TTC549 (cell line): Measurements from ENCODE around the gene MIA3.
"Not testable (repeated sequence)": the region's sequence is repeated elsewhere in the genome, so short reads cannot be mapped to it uniquely, and the experiment has no call there.

Experiments
- FAIRE-seq: peaks from 2 replicates; lab custom pipeline; 2012; peaks lifted over from hg19 to GRCh38; lab: Jason Lieb, UNC

The MIA3 gene

DNA sequence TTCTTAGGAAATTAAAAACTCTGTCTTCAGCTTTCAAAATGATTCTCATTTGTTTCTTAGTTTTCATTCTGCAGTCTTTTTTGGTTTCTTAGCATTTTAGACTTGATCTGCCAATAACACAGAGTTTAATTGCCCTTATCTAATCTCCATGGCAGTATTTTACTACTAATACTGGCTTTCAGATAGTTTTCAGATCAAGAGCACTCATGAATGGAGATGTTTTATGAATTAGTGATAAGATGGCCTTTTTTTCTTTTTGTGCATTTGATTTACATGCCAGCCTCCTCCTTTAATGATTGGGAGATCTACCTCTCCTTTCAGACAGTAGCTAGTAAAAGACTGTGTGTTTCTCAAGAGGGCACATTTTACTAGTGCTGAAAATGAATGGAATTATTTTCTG is 5.6 kb downstream of the MIA3 start:
- FAIRE-seq, result no peak

GRCh38 chr1:222624214-222624613 is 6.3 kb downstream of the MIA3 start:
- peak; percentile 29 for FAIRE-seq

DNA sequence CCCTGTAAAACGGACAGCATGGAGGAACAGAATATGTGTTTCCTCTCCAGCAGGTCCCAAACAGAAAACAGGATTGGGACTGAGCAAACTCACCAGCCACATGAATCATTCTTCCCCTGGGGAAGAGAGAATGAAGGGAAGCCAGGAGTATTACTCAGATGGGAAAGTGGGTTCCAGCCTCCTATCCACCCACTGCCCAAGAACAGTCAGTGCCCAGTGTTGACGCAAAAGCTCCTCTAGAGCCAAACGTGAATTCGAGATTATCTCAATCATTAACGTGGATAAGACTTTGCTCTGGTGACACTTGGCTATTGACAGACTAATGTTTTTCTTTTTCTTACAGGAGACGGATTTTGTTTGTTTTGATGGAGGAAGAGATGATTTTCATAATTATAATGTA is 9.3 kb downstream of the MIA3 start:
- no peak for FAIRE-seq

DNA sequence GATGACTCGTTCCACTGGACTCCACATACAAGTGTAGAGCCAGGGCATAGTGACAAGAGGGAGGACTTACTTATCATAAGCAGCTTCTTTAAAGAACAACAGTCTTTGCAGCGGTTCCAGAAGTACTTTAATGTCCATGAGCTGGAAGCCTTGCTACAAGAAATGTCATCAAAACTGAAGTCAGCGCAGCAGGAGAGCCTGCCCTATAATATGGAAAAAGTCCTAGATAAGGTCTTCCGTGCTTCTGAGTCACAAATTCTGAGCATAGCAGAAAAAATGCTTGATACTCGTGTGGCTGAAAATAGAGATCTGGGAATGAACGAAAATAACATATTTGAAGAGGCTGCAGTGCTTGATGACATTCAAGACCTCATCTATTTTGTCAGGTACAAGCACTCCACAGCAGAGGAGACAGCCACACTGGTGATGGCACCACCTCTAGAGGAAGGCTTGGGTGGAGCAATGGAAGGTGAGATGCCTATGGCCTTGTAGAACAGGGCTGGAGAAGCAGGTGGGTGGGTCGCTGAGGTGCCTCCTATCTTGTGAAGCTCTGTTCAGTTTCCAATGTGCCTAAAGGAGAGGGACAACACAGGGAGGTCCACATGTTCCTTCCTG is 12.1 kb downstream of the MIA3 start:
- FAIRE-seq, result no peak

DNA sequence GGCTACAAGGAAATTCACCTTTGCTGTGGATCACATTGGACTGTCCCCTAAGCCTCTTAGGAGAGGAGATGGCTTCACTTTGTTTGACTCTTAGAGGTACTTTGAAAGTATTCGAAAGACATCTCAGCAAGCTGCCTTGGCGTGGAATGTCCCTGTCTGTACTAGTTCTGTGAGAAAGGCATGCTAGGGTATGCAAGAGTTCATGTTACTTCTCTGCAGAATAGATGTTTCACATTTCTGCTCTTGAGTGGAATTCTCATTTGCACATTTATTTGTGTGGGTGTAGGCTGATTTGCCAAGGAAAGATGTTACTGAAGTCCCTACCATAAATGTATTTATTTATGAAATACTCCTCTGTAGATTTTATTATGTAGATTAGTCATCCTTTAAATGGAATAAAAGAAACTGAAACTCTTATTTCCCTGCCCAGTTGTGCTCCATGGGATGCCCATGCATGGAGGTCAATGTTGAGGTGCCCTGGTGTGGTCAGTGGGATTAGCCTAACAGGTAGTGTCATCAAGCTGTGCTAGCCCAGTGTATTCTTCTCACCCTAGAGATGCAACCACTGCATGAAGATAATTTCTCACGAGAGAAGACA is 13.8 kb downstream of the MIA3 start:
- FAIRE-seq, result no peak

GRCh38 chr1:222632749-222633148 is 14.9 kb downstream of the MIA3 start:
- no peak for FAIRE-seq

DNA sequence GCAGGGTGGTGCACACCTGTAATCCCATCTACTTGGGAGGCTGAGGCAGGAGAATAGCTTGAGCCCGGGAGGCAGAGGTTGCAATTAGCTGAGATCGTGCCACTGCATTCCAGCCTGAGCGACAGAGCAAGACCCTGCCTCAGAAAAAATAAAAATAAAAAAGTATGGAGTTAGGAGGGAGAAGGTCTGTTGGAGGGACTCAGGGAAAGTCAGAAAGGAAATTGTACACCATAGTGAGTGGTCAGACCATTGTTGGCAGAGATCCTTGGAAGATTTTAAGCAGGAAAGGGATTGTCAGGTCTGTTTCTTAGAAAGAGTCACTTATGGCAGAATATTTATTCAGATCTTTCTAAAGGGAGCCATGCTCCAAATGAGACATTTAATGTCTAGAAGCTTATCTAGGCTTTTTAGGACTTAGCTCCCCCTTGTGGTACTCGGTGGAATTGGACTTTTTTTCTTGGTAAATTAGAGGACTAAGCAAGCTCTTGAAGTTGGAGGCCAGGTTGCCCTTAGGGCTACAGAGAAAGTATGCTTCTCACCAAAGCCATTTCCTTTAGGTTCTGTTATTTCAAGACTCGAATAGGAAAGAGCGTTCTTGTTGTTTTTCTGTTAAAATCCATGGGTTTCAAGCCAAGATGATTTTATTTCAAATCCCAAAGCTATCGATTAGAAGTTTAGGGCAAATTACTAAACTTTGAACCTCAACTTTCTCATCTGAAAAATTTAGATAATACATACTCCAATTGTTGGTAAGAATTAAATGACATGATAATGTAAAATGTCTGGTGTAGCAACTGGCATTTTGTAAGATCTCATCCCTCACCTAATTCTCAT is 16.5 kb downstream of the MIA3 start:
- peak; percentile 98 for FAIRE-seq

GRCh38 chr1:222641269-222641948 is 23.5 kb downstream of the MIA3 start:
- FAIRE-seq, result peak; percentile 7

GRCh38 chr1:222642468-222642867 is 24.6 kb downstream of the MIA3 start:
- FAIRE-seq, result no peak

DNA sequence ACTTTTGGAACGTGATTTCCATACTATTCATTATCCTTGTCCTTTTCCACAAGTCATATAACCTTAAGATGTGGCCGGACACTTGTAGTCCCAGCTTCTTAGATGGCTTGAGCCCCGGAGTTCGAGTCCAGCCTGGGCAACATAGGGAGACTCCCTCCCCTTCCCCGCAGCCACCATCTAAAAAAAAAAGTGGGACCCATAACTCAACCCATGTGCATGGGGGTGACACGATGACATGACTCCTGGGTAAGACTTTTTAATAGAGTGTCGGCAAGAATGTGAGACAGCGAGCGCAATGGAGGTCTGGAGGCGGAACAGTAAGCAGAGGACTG is 25.7 kb downstream of the MIA3 start:
- peak; percentile 47 for FAIRE-seq

DNA sequence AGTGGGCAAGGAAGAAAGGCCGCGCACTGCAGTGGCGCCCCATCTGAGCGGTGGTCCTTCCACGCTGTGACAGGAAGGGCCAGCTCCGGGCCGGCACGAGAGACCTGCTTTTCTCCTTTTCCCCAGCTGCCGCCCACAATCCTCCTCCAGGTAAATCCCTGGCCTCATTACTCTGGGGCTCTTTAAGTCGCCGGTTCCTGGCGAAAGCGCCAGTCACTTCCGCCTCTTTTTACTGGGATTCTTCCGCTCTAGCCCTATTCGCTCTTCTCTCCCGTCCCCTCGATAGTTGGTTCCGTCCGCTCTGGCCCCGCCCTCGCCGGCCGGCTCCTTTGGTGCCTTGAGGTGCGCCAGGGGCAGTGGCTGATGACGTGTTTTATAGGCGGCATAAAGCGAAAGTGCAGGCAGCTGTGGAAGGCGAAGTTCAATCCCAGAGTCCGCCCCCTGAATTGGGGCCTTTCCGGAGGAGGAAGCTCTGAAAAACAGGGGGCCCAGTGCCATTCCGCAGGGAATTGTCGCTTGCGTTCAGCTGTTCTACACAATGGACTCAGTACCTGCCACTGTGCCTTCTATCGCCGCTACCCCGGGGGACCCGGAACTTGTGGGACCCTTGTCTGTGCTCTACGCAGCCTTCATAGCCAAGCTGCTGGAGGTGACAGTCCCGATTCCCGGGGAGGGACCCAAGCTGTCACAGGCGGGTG is 26.2 kb downstream of the MIA3 start:
- FAIRE-seq, result peak; percentile 99

- no peak for FAIRE-seq
Observed at GRCh38 chr1:222644636-222644980, 26.7 kb downstream of the MIA3 start.

- no peak for FAIRE-seq
Observed at GRCh38 chr1:222652676-222653075, 34.8 kb downstream of the MIA3 start.

DNA sequence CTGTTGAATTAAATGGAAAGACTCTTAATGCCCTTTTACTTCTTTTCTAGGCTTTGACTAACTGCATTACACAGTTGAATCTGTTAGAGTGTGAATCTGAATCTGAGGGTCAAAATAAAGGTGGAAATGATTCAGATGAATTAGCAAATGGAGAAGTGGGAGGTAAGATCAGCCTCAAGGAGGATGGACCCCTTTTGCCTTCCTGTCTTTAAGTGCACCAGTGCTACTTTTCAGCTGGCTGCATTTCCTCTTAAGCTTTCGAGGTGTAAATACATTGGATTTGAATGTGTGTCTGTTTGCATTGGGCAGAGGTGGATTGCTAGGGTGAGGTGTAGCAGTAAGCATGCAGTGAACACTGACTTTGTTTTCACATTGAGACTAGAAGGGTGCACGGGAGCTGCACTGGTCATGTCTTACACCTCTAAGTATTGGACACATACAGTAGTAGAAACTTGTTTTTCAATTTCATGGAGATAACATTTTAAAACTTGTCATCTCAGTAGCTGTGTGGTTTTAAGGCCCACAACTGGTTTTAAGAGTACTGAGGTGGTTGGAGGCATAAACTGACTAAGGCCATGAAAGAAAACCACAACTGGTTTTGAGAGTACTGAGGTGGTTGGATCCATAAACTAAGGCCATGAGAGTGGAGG is 35.4 kb downstream of the MIA3 start:
- no peak for FAIRE-seq

DNA sequence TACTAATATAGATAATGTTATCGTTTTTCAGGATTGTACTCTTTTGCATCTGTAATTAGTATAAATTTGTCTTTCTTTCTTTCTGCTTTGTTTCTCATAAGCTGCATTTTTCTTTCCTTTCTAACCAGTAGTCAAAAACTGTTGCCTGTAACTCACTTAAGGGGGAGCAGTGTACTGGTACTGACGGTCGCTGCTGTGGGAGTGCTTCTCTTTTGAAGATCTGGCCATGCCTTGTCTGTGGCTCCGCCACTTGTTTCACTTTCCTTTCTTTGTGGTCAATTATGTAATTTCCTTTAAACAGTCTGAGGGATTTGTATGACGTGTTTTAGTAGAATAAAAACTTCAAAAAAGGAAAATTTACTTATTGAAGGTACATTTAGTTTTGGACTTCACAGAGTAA is 37.0 kb downstream of the MIA3 start:
- FAIRE-seq, result no peak

DNA sequence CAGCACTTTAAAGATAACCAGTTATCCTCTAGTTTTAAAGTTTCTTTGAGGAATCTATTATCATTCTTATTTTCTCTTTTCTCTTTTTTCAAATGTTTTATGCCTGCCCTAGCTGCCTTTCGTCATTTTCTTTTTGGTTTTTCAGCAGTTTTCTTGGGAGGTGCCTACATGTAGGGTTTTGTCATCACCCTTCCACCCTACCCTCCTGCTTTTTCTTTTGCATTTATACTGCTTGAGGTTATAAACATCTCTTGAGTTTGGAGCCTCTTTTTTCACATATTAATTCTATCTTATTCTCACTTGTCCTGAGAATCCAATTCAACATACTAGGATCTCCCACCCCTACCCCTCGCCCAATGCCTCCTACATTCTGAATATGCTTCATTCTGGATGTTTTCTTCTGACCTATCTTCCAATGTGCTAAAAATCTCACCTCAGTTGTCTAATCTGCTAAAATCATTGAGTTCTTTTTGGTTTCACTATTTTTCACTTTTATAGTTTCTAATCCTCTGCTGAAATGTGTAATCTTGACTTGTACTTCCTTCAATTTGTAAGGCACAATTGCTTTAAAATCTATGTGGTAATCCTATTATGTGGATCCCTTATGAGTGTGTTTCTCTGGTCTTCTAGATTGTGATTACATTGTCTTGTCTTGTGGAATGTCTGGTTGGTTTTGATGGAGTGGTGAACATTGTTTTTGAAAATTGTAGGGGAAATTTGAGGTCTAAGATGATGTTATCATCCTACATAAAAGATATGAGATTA is 38.7 kb downstream of the MIA3 start:
- FAIRE-seq, result peak; percentile 7

DNA sequence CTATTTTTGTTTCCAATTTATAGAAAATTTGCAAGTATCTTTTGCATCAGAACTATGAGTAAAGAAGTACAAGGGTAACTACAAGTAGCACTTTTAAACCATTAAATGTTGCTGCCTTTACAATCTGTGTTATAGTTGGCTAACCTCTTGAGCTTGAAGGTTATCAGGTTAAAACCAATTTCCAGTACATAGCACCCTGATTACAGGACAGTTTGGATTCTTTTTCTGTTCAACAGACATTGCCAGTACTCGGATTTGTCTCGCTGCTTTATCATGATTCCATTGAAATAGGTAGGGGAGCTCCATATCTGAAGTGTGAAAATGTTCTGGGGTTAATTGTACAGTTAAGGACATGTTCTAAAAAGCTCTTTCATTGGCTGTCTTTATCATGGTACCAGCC is 40.0 kb downstream of the MIA3 start:
- no peak for FAIRE-seq

- no peak for FAIRE-seq
Observed at GRCh38 chr1:222663431-222663934, 45.6 kb downstream of the MIA3 start.

- no peak for FAIRE-seq
Observed at GRCh38 chr1:222665964-222666363, 48.1 kb downstream of the MIA3 start.

GRCh38 chr1:222668184-222668583 is 50.3 kb downstream of the MIA3 start:
- not testable (repeated sequence) for FAIRE-seq

GRCh38 chr1:222669107-222669506 is 51.2 kb downstream of the MIA3 start:
- not testable (repeated sequence) for FAIRE-seq
